CD4-positive, alpha-beta T cell (primary cell): Measurements from ENCODE around the gene PLA2G2E. TPM values are rescaled to one million over a fixed set of nuclear protein-coding genes. Genes with fewer than 3 reads are reported as not detected.

Source experiments
- ATAC-seq: fragments of 200-7000 bp; cut with Tn5 transposase; one replicate; pipeline ENCODE4 v1.10.0; 2022; ENCODE audit warnings: mild to moderate bottlenecking; ENCODE audit not compliant: poor library complexity
- CTCF ChIA-PET: fragments of 350-600 bp; sonication (Branson Sonifier 250); formaldehyde crosslinking; loops from one replicate; lab custom pipeline; 2021; ENCODE audit warnings: antibody characterized with exemption, inconsistent platforms; lab: Charles Lee
- POLR2A ChIA-PET: fragments of 350-600 bp; sonication (Branson Sonifier 250); formaldehyde crosslinking; loops from one replicate; lab custom pipeline; 2021; ENCODE audit warnings: antibody characterized with exemption, inconsistent platforms; lab: Charles Lee
- DNase-seq, 14 experiments: peaks; one replicate each; pipeline ENCODE4 v3.0.0-alpha.2; 2013 to 2020; ENCODE audit warnings: mixed read lengths in 2 of 14
- H3K27ac ChIP-seq, 2 donors: one replicate each; pipeline versions ENCODE4 v1.5.1 to v1.7.0; 2013; ENCODE audit warnings: low read length in 2 of 2, low read depth in 1 of 2, mild to moderate bottlenecking in 1 of 2
- H3K27me3 ChIP-seq, 2 experiments: 1 replicate in 1 of 2; 2 replicates in 1 of 2; pipeline versions ENCODE4 v1.6.1 to v1.7.0; 2013; ENCODE audit warnings: low read length in 2 of 2, control low read depth in 1 of 2, mild to moderate bottlenecking in 1 of 2, moderate library complexity in 1 of 2; ENCODE audit not compliant: insufficient read depth in 2 of 2, control insufficient read depth in 1 of 2
- H3K36me3 ChIP-seq: one replicate; pipeline ENCODE4 v1.6.1; 2013; ENCODE audit warnings: low read length, control low read depth; ENCODE audit not compliant: insufficient read depth
- H3K4me1 ChIP-seq: one replicate; pipeline ENCODE4 v1.6.1; 2013; ENCODE audit warnings: low read length, control low read depth; ENCODE audit not compliant: insufficient read depth
- H3K4me3 ChIP-seq: one replicate; pipeline ENCODE4 v1.5.1; 2013; ENCODE audit warnings: mild to moderate bottlenecking, low read length, moderate library complexity
- H3K9me3 ChIP-seq, 2 experiments: 1 replicate in 1 of 2; 2 replicates in 1 of 2; pipeline versions ENCODE4 v1.6.1 to v1.7.0; 2013; ENCODE audit warnings: low read length in 2 of 2, mild to moderate bottlenecking in 2 of 2, control low read depth in 1 of 2, moderate library complexity in 1 of 2; ENCODE audit not compliant: control insufficient read depth in 1 of 2, insufficient read depth in 1 of 2
- H3K27ac Mint-ChIP-seq: one replicate; pipeline ENCODE4 v1.8.0; 2020; ENCODE audit warnings: mixed read lengths
- H3K27me3 Mint-ChIP-seq: one replicate; pipeline ENCODE4 v1.8.0; 2021; ENCODE audit warnings: mixed read lengths
- H3K36me3 Mint-ChIP-seq: one replicate; pipeline ENCODE4 v1.8.0; 2021; ENCODE audit warnings: low read depth, mixed read lengths
- H3K4me1 Mint-ChIP-seq: one replicate; pipeline ENCODE4 v1.8.0; 2021; ENCODE audit warnings: low read depth, mixed read lengths
- H3K4me3 Mint-ChIP-seq: one replicate; pipeline ENCODE4 v1.8.0; 2020; ENCODE audit warnings: mild to moderate bottlenecking, mixed read lengths
- H3K9me3 Mint-ChIP-seq: one replicate; pipeline ENCODE4 v1.8.0; 2020; ENCODE audit warnings: mixed read lengths
- intact Hi-C, 2 experiments: fragments of 100-400 bp; cut with DNase I in 1 of 2; cut with micrococcal nuclease in 1 of 2; formaldehyde crosslinking; loops; one replicate each; pipeline versions ENCODE4 v1.15.1 to v1.9.0; 2023 to 2025; cut with DNase I, micrococcal nuclease
- total RNA-seq, 174 experiments: library from RNA in 2 of 174; stranded (reverse) in 2 of 174; gene quantifications; one replicate each; pipeline ENCODE4 v1.2.3 and lab custom pipeline; 2021 to 2026
- TF ChIP-seq, protein P1 (sequence below): fragments of 200-600 bp; IDR thresholded peaks from one replicate; pipeline ENCODE4 v1.8.0; 2022; ENCODE audit warnings: antibody characterized with exemption, mild to moderate bottlenecking

Gene PLA2G2E
- total RNA-seq, 2 experiments from 2014 or later = not detected

DNA sequence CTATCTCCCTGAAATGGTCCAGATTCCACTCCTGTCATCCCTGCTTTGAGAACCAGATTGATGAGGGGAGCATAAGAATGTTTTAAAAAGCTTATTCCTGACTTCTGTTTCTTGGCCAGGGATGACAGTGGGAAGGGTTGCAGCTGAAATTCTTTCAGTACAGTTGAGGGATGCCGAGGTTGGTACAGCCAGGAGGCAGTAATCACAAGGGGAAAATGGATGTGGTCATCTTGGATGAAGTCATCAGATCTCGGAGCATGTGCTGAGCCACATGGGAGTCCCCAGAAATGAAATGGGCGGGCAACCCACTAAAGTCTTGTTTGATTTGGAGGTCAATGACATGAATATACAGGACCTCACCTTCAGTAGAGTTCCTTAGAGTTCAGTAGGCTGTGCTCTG is 18.7 kb upstream of the PLA2G2E start:
- no peak for ATAC-seq
- no peaks in the 10 kb centered on the region for H3K4me1 Mint-ChIP-seq
- no peak for DNase-seq

DNA sequence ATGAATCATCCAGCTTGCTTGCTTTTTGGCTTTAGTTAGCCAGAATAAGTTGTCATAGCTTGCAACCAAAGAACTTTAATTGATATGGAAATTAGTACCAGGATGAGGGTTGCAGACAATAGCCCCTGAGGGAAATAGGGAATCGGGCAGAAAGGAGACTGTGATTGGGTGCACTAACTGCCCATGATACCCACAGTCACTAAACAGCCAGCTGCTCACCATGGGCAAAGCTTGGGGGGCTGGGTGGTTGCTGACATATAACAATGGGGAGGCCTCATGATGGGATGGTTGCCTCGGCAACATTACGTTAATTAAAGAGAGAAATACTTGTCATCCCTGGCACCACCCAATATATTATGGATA is 17.8 kb upstream of the PLA2G2E start:
- H3K9me3 Mint-ChIP-seq = no peaks in the 10 kb centered on the region
- no peak for ATAC-seq
- H3K36me3 Mint-ChIP-seq = no peaks in the 10 kb centered on the region

More for the DNA sequence above, 18.7 kb upstream of the PLA2G2E start:
- Histone ChIP-seq H3K27me3 (no peaks in the 10 kb centered on the region), H3K36me3 (no peaks in the 10 kb centered on the region), H3K27ac (no peak overlapping the region), H3K9me3 (no peaks in the 10 kb centered on the region), H3K4me3 (no peak overlapping the region), H3K4me1 (no peaks in the 10 kb centered on the region)
- no peak overlapping the region for H3K4me3 Mint-ChIP-seq
- ChIA-PET POLR2A (no interaction called here), CTCF (no interaction called here)
- H3K9me3 Mint-ChIP-seq = no peaks in the 10 kb centered on the region
- H3K27ac Mint-ChIP-seq = no peak overlapping the region
- intact Hi-C loops = no loop called here
- peaks cover 8% of the 10 kb centered on the region for H3K27me3 Mint-ChIP-seq
- H3K36me3 Mint-ChIP-seq = no peaks in the 10 kb centered on the region
- TF ChIP-seq, protein P1, sequence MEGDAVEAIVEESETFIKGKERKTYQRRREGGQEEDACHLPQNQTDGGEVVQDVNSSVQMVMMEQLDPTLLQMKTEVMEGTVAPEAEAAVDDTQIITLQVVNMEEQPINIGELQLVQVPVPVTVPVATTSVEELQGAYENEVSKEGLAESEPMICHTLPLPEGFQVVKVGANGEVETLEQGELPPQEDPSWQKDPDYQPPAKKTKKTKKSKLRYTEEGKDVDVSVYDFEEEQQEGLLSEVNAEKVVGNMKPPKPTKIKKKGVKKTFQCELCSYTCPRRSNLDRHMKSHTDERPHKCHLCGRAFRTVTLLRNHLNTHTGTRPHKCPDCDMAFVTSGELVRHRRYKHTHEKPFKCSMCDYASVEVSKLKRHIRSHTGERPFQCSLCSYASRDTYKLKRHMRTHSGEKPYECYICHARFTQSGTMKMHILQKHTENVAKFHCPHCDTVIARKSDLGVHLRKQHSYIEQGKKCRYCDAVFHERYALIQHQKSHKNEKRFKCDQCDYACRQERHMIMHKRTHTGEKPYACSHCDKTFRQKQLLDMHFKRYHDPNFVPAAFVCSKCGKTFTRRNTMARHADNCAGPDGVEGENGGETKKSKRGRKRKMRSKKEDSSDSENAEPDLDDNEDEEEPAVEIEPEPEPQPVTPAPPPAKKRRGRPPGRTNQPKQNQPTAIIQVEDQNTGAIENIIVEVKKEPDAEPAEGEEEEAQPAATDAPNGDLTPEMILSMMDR = no peak

GRCh38 chr1:19940486-19941205 is 17.2 kb upstream of the PLA2G2E start:
- no peaks in the 10 kb centered on the region for H3K9me3 Mint-ChIP-seq
- intact Hi-C loops = no loop called here

More for the DNA sequence above, 17.8 kb upstream of the PLA2G2E start:
- no peak for DNase-seq
- no peaks in the 10 kb centered on the region for H3K36me3 ChIP-seq
- ChIA-PET POLR2A (no interaction called here), CTCF (no interaction called here)
- no peak overlapping the region for H3K4me3 ChIP-seq
- Mint-ChIP-seq H3K27me3 (peaks cover 2% of the 10 kb centered on the region), H3K27ac (no peak overlapping the region), H3K4me1 (no peaks in the 10 kb centered on the region), H3K4me3 (no peak overlapping the region)
- no peaks in the 10 kb centered on the region for H3K9me3 ChIP-seq
- H3K4me1 ChIP-seq = no peaks in the 10 kb centered on the region
- H3K27me3 ChIP-seq = no peaks in the 10 kb centered on the region
- intact Hi-C loops = no loop called here
- H3K27ac ChIP-seq = no peak overlapping the region
- TF ChIP-seq, protein P1 = no peak

More at GRCh38 chr1:19940486-19941205, 17.2 kb upstream of the PLA2G2E start:
- DNase-seq = no peak
- no peaks in the 10 kb centered on the region for H3K27me3 Mint-ChIP-seq
- no peak for ATAC-seq
- TF ChIP-seq, protein P1 = no peak
- Histone ChIP-seq H3K4me3 (no peak overlapping the region), H3K27me3 (no peaks in the 10 kb centered on the region), H3K27ac (no peak overlapping the region), H3K4me1 (no peaks in the 10 kb centered on the region), H3K36me3 (no peaks in the 10 kb centered on the region), H3K9me3 (no peaks in the 10 kb centered on the region)
- H3K27ac Mint-ChIP-seq = no peak overlapping the region
- H3K4me3 Mint-ChIP-seq = no peak overlapping the region
- H3K36me3 Mint-ChIP-seq = no peaks in the 10 kb centered on the region
- ChIA-PET POLR2A (no interaction called here), CTCF (no interaction called here)
- H3K4me1 Mint-ChIP-seq = no peaks in the 10 kb centered on the region
